K562 (cell line): ENCODE measurements around the gene CYS1. TPM values are rescaled to one million over a fixed set of nuclear protein-coding genes. Genes with fewer than 3 reads are reported as not detected.

Source experiments
- ATF1 ChIP-seq, 2 experiments: fragments of 450-650 bp in 1 of 2; IDR thresholded peaks; 2 replicates each; pipeline ENCODE4 v1.6.1; 2016; ENCODE audit warnings: missing compliant biosample characterization in 1 of 2, missing genetic modification characterization in 1 of 2
- CUX1 ChIP-seq: fragments of 200-800 bp; sonication (Bioruptor generic); IDR thresholded peaks from 2 replicates; pipeline ENCODE4 v1.6.1; 2016; ENCODE audit warnings: missing genetic modification characterization, missing compliant biosample characterization
- DNMT1 ChIP-seq: fragments of 450-650 bp; IDR thresholded peaks from 2 replicates; pipeline ENCODE4 v1.6.1; 2016; ENCODE audit warnings: antibody characterized with exemption, mild to moderate bottlenecking
- KLF16 ChIP-seq: IDR thresholded peaks from 2 replicates; pipeline ENCODE4 v1.6.1; 2016; ENCODE audit warnings: antibody characterized with exemption
- SIN3B ChIP-seq: fragments of 450-650 bp; IDR thresholded peaks from 2 replicates; pipeline ENCODE4 v1.6.1; 2017; ENCODE audit warnings: low read depth, mild to moderate bottlenecking, moderate library complexity
- SMC3 ChIP-seq: conservative IDR thresholded peaks from 2 replicates; pipeline ENCODE4 v1.6.1; 2011; ENCODE audit warnings: low read depth, low read length, improper control_type of control experiment; ENCODE audit not compliant: insufficient read depth
- SRSF7 ChIP-seq: fragments of 200-400 bp; formaldehyde crosslinking; optimal IDR thresholded peaks from 2 replicates; pipeline ENCODE3; 2017; ENCODE audit warnings: mild to moderate bottlenecking, low read depth, low read length
- TEAD4 ChIP-seq, 2 experiments: sonication (generic) in 1 of 2; formaldehyde crosslinking in 1 of 2; IDR thresholded peaks; 2 replicates each; pipeline versions ENCODE4 v1.6.1 to v1.8.0; 2012 to 2022; ENCODE audit warnings: borderline replicate concordance in 1 of 2, inconsistent platforms in 1 of 2, low read length in 1 of 2, mild to moderate bottlenecking in 1 of 2, missing genetic modification reagents in 1 of 2
- THAP12 ChIP-seq: fragments of 250-450 bp; sonication (Bioruptor Pico); IDR thresholded peaks from 2 replicates; pipeline ENCODE4 v1.9.0; 2021; ENCODE audit warnings: mild to moderate bottlenecking, inconsistent platforms
- ZNF184 ChIP-seq: sonication (generic); formaldehyde crosslinking; IDR thresholded peaks from 2 replicates; pipeline ENCODE4 v1.5.0; 2020; ENCODE audit warnings: missing genetic modification reagents
- ZNF395 ChIP-seq: fragments of 200-800 bp; sonication (Bioruptor generic); IDR thresholded peaks from 2 replicates; pipeline ENCODE4 v1.6.1; 2017; ENCODE audit warnings: missing genetic modification characterization, missing compliant biosample characterization
- ZNF445 ChIP-seq: fragments of 250-450 bp; sonication (Bioruptor Pico); IDR thresholded peaks from 2 replicates; pipeline ENCODE4 v1.4.0; 2020; ENCODE audit warnings: low read depth, mild to moderate bottlenecking, moderate library complexity
- ZNF592 ChIP-seq: fragments of 450-650 bp; IDR thresholded peaks from 2 replicates; pipeline ENCODE4 v1.6.1; 2017; ENCODE audit warnings: antibody characterized with exemption, mild to moderate bottlenecking
- polyA plus RNA-seq, 8 experiments: library from polyadenylated mRNA; depleted of rRNA in 4 of 8; stranded (reverse) in 5 of 8; unstranded in 3 of 8; fragments of >200 nt; fragmentation: Nextera tagmentation in 2 of 8; fragmentation: Illumina TruSeq in 1 of 8; extraction: Ambion mirVana in 2 of 8; extraction: Trizol in 1 of 8; gene quantifications; 2 replicates each; pipeline versions ENCODE4 v1.2.1 to v1.2.3, GENCODE V29; 2011 to 2014; ENCODE audit warnings: inconsistent platforms in 1 of 8, missing spikeins in 1 of 8
- total RNA-seq, 7 experiments: library from RNA; depleted of rRNA in 6 of 7; stranded (reverse); fragments of >200 nt in 6 of 7; fragmentation: Illumina TruSeq in 2 of 7; extraction: Trizol in 2 of 7; gene quantifications; 2 replicates each; pipeline versions ENCODE4 v1.2.1 to v1.2.3, GENCODE V29; 2011 to 2021; ENCODE audit warnings: low replicate concordance in 1 of 7

CYS1 gene
- total and polyA plus RNA-seq, 9 of the 15 experiments (the other 6 are each of a cell fraction or from before 2014, with no cell fraction given): 0.11 to 0.13 TPM; not detected in 7

- TF ChIP-seq SIN3B: no peak
- no peak for TF ChIP-seq ZNF395 (CRISPR knock-in tag)
- no peak for TF ChIP-seq ZNF445 (CRISPR knock-in tag)
- TF ChIP-seq CUX1: no peak
- TF ChIP-seq TEAD4 (IDR thresholded peaks at IDR 0.05; ENCODE audit: low read length): peak; percentile 21; the same call in 1 of the 2 replicates
- TF ChIP-seq TEAD4 (CRISPR knock-in tag; IDR thresholded peaks at IDR 0.05; ENCODE audit: borderline replicate concordance): no peak
- TF ChIP-seq ZNF184 (CRISPR knock-in tag): no peak
- TF ChIP-seq DNMT1: no peak
- no peak for TF ChIP-seq SRSF7
- peak; percentile 69; the same call in 1 of the 2 replicates for TF ChIP-seq ZNF592
- TF ChIP-seq ATF1 (CRISPR knock-in tag; IDR thresholded peaks at IDR 0.05): no peak
- TF ChIP-seq ATF1 (tag; IDR thresholded peaks at IDR 0.05): no peak; the same call in none of the 2 replicates
- no peak for TF ChIP-seq SMC3
- TF ChIP-seq THAP12 (CRISPR knock-in tag): no peak
- no peak for TF ChIP-seq KLF16
Observed at GRCh38 chr2:10034333-10035052, 45.7 kb downstream of the CYS1 start (continued).
